Measurements from ENCODE around the gene C5AR2.
"Not testable (repeated sequence)": the region's sequence is repeated elsewhere in the genome, so short reads cannot be mapped to it uniquely, and the experiment has no call there.

Gene C5AR2

GRCh38 chr19:47381653-47382279 lies 49.8 kb downstream of the C5AR2 start:
- H3K27me3 ChIP-seq (ENCODE audit: control insufficient read depth in 5 of 5, insufficient read depth in 4 of 5, low read length in 5 of 5), result peaks cover 0 to 3% (median 0%) of the 10 kb centered on the region in 5 donors
- H3K4me3 ChIP-seq (ENCODE audit: low read depth in 1 of 5, low read length in 5 of 5), result no peak overlapping the region
- H3K27ac ChIP-seq (ENCODE audit: low read depth, low read length), result no peak overlapping the region
- H3K9me3 ChIP-seq (ENCODE audit: control insufficient read depth in 5 of 5, low read length in 5 of 5), result no peaks in the 10 kb centered on the region
- peaks cover 0 to 53% (median 49%) of the 10 kb centered on the region in 5 donors for H3K36me3 ChIP-seq (ENCODE audit: control insufficient read depth in 5 of 5, insufficient read depth in 5 of 5, low read length in 5 of 5)
- peaks cover 0 to 6% (median 0%) of the 10 kb centered on the region in 5 donors for H3K4me1 ChIP-seq (ENCODE audit: control insufficient read depth in 5 of 5, insufficient read depth in 5 of 5, low read length in 5 of 5)
- no peak overlapping the region for H3K9ac ChIP-seq (ENCODE audit: low read length in 5 of 5)

GRCh38 chr19:47383890-47384289 lies 51.9 kb downstream of the C5AR2 start:
- H3K36me3 ChIP-seq (ENCODE audit: control insufficient read depth in 5 of 5, insufficient read depth in 5 of 5, low read length in 5 of 5), result peaks cover 0 to 36% (median 33%) of the 10 kb centered on the region in 5 donors
- not testable (repeated sequence) for H3K9me3 ChIP-seq (ENCODE audit: control insufficient read depth in 5 of 5, low read length in 5 of 5); H3K9ac ChIP-seq (ENCODE audit: low read length in 5 of 5); H3K27ac ChIP-seq (ENCODE audit: low read depth, low read length); H3K4me3 ChIP-seq (ENCODE audit: low read depth in 1 of 5, low read length in 5 of 5); H3K4me1 ChIP-seq (ENCODE audit: control insufficient read depth in 5 of 5, insufficient read depth in 5 of 5, low read length in 5 of 5); H3K27me3 ChIP-seq (ENCODE audit: control insufficient read depth in 5 of 5, insufficient read depth in 4 of 5, low read length in 5 of 5)

GRCh38 chr19:47384533-47384932 lies 52.6 kb downstream of the C5AR2 start:
- not testable (repeated sequence) for H3K4me3 ChIP-seq (ENCODE audit: low read depth in 1 of 5, low read length in 5 of 5); H3K9ac ChIP-seq (ENCODE audit: low read length in 5 of 5); H3K9me3 ChIP-seq (ENCODE audit: control insufficient read depth in 5 of 5, low read length in 5 of 5); H3K27ac ChIP-seq (ENCODE audit: low read depth, low read length); H3K4me1 ChIP-seq (ENCODE audit: control insufficient read depth in 5 of 5, insufficient read depth in 5 of 5, low read length in 5 of 5); H3K27me3 ChIP-seq (ENCODE audit: control insufficient read depth in 5 of 5, insufficient read depth in 4 of 5, low read length in 5 of 5)
- H3K36me3 ChIP-seq (ENCODE audit: control insufficient read depth in 5 of 5, insufficient read depth in 5 of 5, low read length in 5 of 5), result peaks cover 0 to 30% (median 29%) of the 10 kb centered on the region in 5 donors

GRCh38 chr19:47386582-47386981 lies 54.6 kb downstream of the C5AR2 start:
- H3K4me1 ChIP-seq (ENCODE audit: control insufficient read depth in 5 of 5, insufficient read depth in 5 of 5, low read length in 5 of 5); H3K9me3 ChIP-seq (ENCODE audit: control insufficient read depth in 5 of 5, low read length in 5 of 5); H3K27me3 ChIP-seq (ENCODE audit: control insufficient read depth in 5 of 5, insufficient read depth in 4 of 5, low read length in 5 of 5); H3K4me3 ChIP-seq (ENCODE audit: low read depth in 1 of 5, low read length in 5 of 5); H3K27ac ChIP-seq (ENCODE audit: low read depth, low read length); H3K36me3 ChIP-seq (ENCODE audit: control insufficient read depth in 5 of 5, insufficient read depth in 5 of 5, low read length in 5 of 5); H3K9ac ChIP-seq (ENCODE audit: low read length in 5 of 5): not testable (repeated sequence)

- H3K4me3 ChIP-seq (ENCODE audit: low read depth in 1 of 5, low read length in 5 of 5); H3K36me3 ChIP-seq (ENCODE audit: control insufficient read depth in 5 of 5, insufficient read depth in 5 of 5, low read length in 5 of 5); H3K27me3 ChIP-seq (ENCODE audit: control insufficient read depth in 5 of 5, insufficient read depth in 4 of 5, low read length in 5 of 5); H3K9me3 ChIP-seq (ENCODE audit: control insufficient read depth in 5 of 5, low read length in 5 of 5); H3K27ac ChIP-seq (ENCODE audit: low read depth, low read length); H3K4me1 ChIP-seq (ENCODE audit: control insufficient read depth in 5 of 5, insufficient read depth in 5 of 5, low read length in 5 of 5); H3K9ac ChIP-seq (ENCODE audit: low read length in 5 of 5): not testable (repeated sequence)
Measured at GRCh38 chr19:47387623-47388022, 55.6 kb downstream of the C5AR2 start.

GRCh38 chr19:47388721-47389120 lies 56.7 kb downstream of the C5AR2 start:
- not testable (repeated sequence) for H3K27ac ChIP-seq (ENCODE audit: low read depth, low read length)

GRCh38 chr19:47389150-47389556 lies 57.2 kb downstream of the C5AR2 start:
- H3K36me3 ChIP-seq (ENCODE audit: control insufficient read depth in 5 of 5, insufficient read depth in 5 of 5, low read length in 5 of 5), result no peaks in the 10 kb centered on the region
- H3K4me1 ChIP-seq (ENCODE audit: control insufficient read depth in 5 of 5, insufficient read depth in 5 of 5, low read length in 5 of 5), result no peaks in the 10 kb centered on the region
- H3K27me3 ChIP-seq (ENCODE audit: control insufficient read depth in 5 of 5, insufficient read depth in 4 of 5, low read length in 5 of 5), result peaks cover 0 to 3% (median 0%) of the 10 kb centered on the region in 5 donors
- no peaks in the 10 kb centered on the region for H3K9me3 ChIP-seq (ENCODE audit: control insufficient read depth in 5 of 5, low read length in 5 of 5)
- no peak overlapping the region for H3K9ac ChIP-seq (ENCODE audit: low read length in 5 of 5)
- no peak overlapping the region for H3K4me3 ChIP-seq (ENCODE audit: low read depth in 1 of 5, low read length in 5 of 5)
- H3K27ac ChIP-seq (ENCODE audit: low read depth, low read length), result no peak overlapping the region

More at GRCh38 chr19:47388721-47389120, 56.7 kb downstream of the C5AR2 start:
- H3K27me3 ChIP-seq (ENCODE audit: control insufficient read depth in 5 of 5, insufficient read depth in 4 of 5, low read length in 5 of 5); H3K9ac ChIP-seq (ENCODE audit: low read length in 5 of 5); H3K9me3 ChIP-seq (ENCODE audit: control insufficient read depth in 5 of 5, low read length in 5 of 5); H3K4me1 ChIP-seq (ENCODE audit: control insufficient read depth in 5 of 5, insufficient read depth in 5 of 5, low read length in 5 of 5); H3K36me3 ChIP-seq (ENCODE audit: control insufficient read depth in 5 of 5, insufficient read depth in 5 of 5, low read length in 5 of 5); H3K4me3 ChIP-seq (ENCODE audit: low read depth in 1 of 5, low read length in 5 of 5): not testable (repeated sequence)

GRCh38 chr19:47390533-47391488 lies 58.8 kb downstream of the C5AR2 start:
- Histone ChIP-seq H3K27me3 (ENCODE audit: control insufficient read depth in 5 of 5, insufficient read depth in 4 of 5, low read length in 5 of 5) (peaks cover 0 to 2% (median 0%) of the 10 kb centered on the region in 5 donors), H3K36me3 (ENCODE audit: control insufficient read depth in 5 of 5, insufficient read depth in 5 of 5, low read length in 5 of 5) (no peaks in the 10 kb centered on the region), H3K9ac (ENCODE audit: low read length in 5 of 5) (no peak overlapping the region), H3K27ac (ENCODE audit: low read depth, low read length) (no peak overlapping the region), H3K9me3 (ENCODE audit: control insufficient read depth in 5 of 5, low read length in 5 of 5) (no peaks in the 10 kb centered on the region), H3K4me3 (ENCODE audit: low read depth in 1 of 5, low read length in 5 of 5) (no peak overlapping the region), H3K4me1 (ENCODE audit: control insufficient read depth in 5 of 5, insufficient read depth in 5 of 5, low read length in 5 of 5) (no peaks in the 10 kb centered on the region)

- H3K9me3 ChIP-seq (ENCODE audit: control insufficient read depth in 5 of 5, low read length in 5 of 5), result no peaks in the 10 kb centered on the region
- no peak overlapping the region for H3K9ac ChIP-seq (ENCODE audit: low read length in 5 of 5)
- H3K27ac ChIP-seq (ENCODE audit: low read depth, low read length), result no peak overlapping the region
- H3K4me3 ChIP-seq (ENCODE audit: low read depth in 1 of 5, low read length in 5 of 5), result no peak overlapping the region
- H3K36me3 ChIP-seq (ENCODE audit: control insufficient read depth in 5 of 5, insufficient read depth in 5 of 5, low read length in 5 of 5), result no peaks in the 10 kb centered on the region
- H3K4me1 ChIP-seq (ENCODE audit: control insufficient read depth in 5 of 5, insufficient read depth in 5 of 5, low read length in 5 of 5), result no peaks in the 10 kb centered on the region
- no peaks in the 10 kb centered on the region for H3K27me3 ChIP-seq (ENCODE audit: control insufficient read depth in 5 of 5, insufficient read depth in 4 of 5, low read length in 5 of 5)
Measured at GRCh38 chr19:47391510-47392223, 59.7 kb downstream of the C5AR2 start.

Data from subcutaneous abdominal adipose tissue (tissue), 5 donors.